Measurements from ENCODE around the gene PPCDC.

The PPCDC gene

GRCh38 chr15:75059607-75060006 lies 36.2 kb downstream of the PPCDC start:
- Histone ChIP-seq H2AFZ (ENCODE audit: low read length) (no peak overlapping the region), H3F3A (ENCODE audit: insufficient read depth, low read length) (peaks cover 12% of the 10 kb centered on the region), H3K79me2 (ENCODE audit: low read length) (no peaks in the 10 kb centered on the region), H3K4me3 (ENCODE audit: low read length) (no peak overlapping the region), H3K4me2 (ENCODE audit: low read depth, low read length) (no peak overlapping the region), H3K27ac (ENCODE audit: low read length) (no peak overlapping the region), H3K9ac (ENCODE audit: low read length) (no peak overlapping the region), H3K36me3 (replicated peaks; ENCODE audit: insufficient read depth, low read length) (no peaks in the 10 kb centered on the region), H3K9me3 (replicated peaks; ENCODE audit: insufficient read depth, low read length) (no peaks in the 10 kb centered on the region), H3K9me2 (replicated peaks; ENCODE audit: insufficient read depth, low read length) (no peaks in the 10 kb centered on the region), H3K4me1 (ENCODE audit: low read length) (peaks cover 31% of the 10 kb centered on the region), H4K20me1 (ENCODE audit: insufficient read depth, low read length) (no peaks in the 10 kb centered on the region), H3K27me3 (replicated peaks; ENCODE audit: insufficient read depth, low read length) (no peaks in the 10 kb centered on the region)
- TF ChIP-seq EZH2phosphoT487 (IDR thresholded peaks at IDR 0.05; ENCODE audit: low read length): no peak
- TF ChIP-seq CTCF (IDR thresholded peaks at IDR 0.05; ENCODE audit: low read length): no peak
- no peak for TF ChIP-seq EZH2 (optimal IDR thresholded peaks at IDR 0.05; ENCODE audit: low read depth, low read length)
- DNase-seq: no peak

GRCh38 chr15:75061272-75061671 lies 37.9 kb downstream of the PPCDC start:
- H3F3A ChIP-seq (ENCODE audit: insufficient read depth, low read length): peaks cover 27% of the 10 kb centered on the region
- no peaks in the 10 kb centered on the region for H3K79me2 ChIP-seq (ENCODE audit: low read length)
- no peak overlapping the region; the same call in 1 of the 2 replicates for H3K9ac ChIP-seq (ENCODE audit: low read length)
- H3K27ac ChIP-seq (ENCODE audit: low read length): peak overlapping the region; percentile 68; the same call in 1 of the 2 replicates
- H3K36me3 ChIP-seq (replicated peaks; ENCODE audit: insufficient read depth, low read length): no peaks in the 10 kb centered on the region
- DNase-seq: peak; percentile 87
- peak overlapping the region; percentile 42 for H3K4me2 ChIP-seq (ENCODE audit: low read depth, low read length)
- H4K20me1 ChIP-seq (ENCODE audit: insufficient read depth, low read length): no peaks in the 10 kb centered on the region
- no peak overlapping the region for H2AFZ ChIP-seq (ENCODE audit: low read length)
- no peak for TF ChIP-seq CTCF (IDR thresholded peaks at IDR 0.05; ENCODE audit: low read length)
- TF ChIP-seq EZH2phosphoT487 (IDR thresholded peaks at IDR 0.05; ENCODE audit: low read length): no peak
- TF ChIP-seq EZH2 (optimal IDR thresholded peaks at IDR 0.05; ENCODE audit: low read depth, low read length): no peak
- H3K4me3 ChIP-seq (ENCODE audit: low read length): no peak overlapping the region
- H3K9me2 ChIP-seq (replicated peaks; ENCODE audit: insufficient read depth, low read length): no peaks in the 10 kb centered on the region
- no peaks in the 10 kb centered on the region for H3K27me3 ChIP-seq (replicated peaks; ENCODE audit: insufficient read depth, low read length)
- H3K4me1 ChIP-seq (ENCODE audit: low read length): peaks cover 48% of the 10 kb centered on the region
- no peaks in the 10 kb centered on the region for H3K9me3 ChIP-seq (replicated peaks; ENCODE audit: insufficient read depth, low read length)

GRCh38 chr15:75062706-75063105 lies 39.3 kb downstream of the PPCDC start:
- Histone ChIP-seq H4K20me1 (ENCODE audit: insufficient read depth, low read length) (no peaks in the 10 kb centered on the region), H3K9me3 (replicated peaks; ENCODE audit: insufficient read depth, low read length) (no peaks in the 10 kb centered on the region), H3K27ac (ENCODE audit: low read length) (no peak overlapping the region), H3K4me1 (ENCODE audit: low read length) (peaks cover 62% of the 10 kb centered on the region), H3K9ac (ENCODE audit: low read length) (no peak overlapping the region), H3K27me3 (replicated peaks; ENCODE audit: insufficient read depth, low read length) (no peaks in the 10 kb centered on the region), H3K36me3 (replicated peaks; ENCODE audit: insufficient read depth, low read length) (no peaks in the 10 kb centered on the region), H3F3A (ENCODE audit: insufficient read depth, low read length) (peaks cover 39% of the 10 kb centered on the region), H2AFZ (ENCODE audit: low read length) (no peak overlapping the region), H3K4me2 (ENCODE audit: low read depth, low read length) (no peak overlapping the region), H3K9me2 (replicated peaks; ENCODE audit: insufficient read depth, low read length) (no peaks in the 10 kb centered on the region), H3K79me2 (ENCODE audit: low read length) (no peaks in the 10 kb centered on the region), H3K4me3 (ENCODE audit: low read length) (no peak overlapping the region)
- TF ChIP-seq EZH2phosphoT487 (IDR thresholded peaks at IDR 0.05; ENCODE audit: low read length): no peak
- TF ChIP-seq EZH2 (optimal IDR thresholded peaks at IDR 0.05; ENCODE audit: low read depth, low read length): no peak
- TF ChIP-seq CTCF (IDR thresholded peaks at IDR 0.05; ENCODE audit: low read length): no peak
- DNase-seq: no peak

Data from MM.1S (cell line).